PC-9 (cell line): ENCODE data around the gene OPTN.
"Not testable (repeated sequence)": the region's sequence is repeated elsewhere in the genome, so short reads cannot be mapped to it uniquely, and the experiment has no call there.

Experiments
- CTCF ChIP-seq: fragments of 200-600 bp; sonication (generic); conservative IDR thresholded peaks from 2 replicates; pipeline ENCODE4 v1.6.1; 2017; ENCODE audit warnings: mixed run types, antibody characterized with exemption, mild to moderate bottlenecking, moderate library complexity
- EZH2 ChIP-seq: fragments of 200-600 bp; sonication (generic); IDR thresholded peaks from 2 replicates; pipeline ENCODE4 v1.8.0; 2017; ENCODE audit warnings: antibody characterized with exemption, low read depth

GRCh38 chr10:13094082-13094481 is 5.9 kb upstream of the OPTN start:
- not testable (repeated sequence) for TF ChIP-seq CTCF, EZH2
